ENCODE measurements around the gene DPYSL5.
A peak's percentile ranks its signal among the peaks of the same experiment; 100 is the strongest.
"Not testable (repeated sequence)": the region's sequence is repeated elsewhere in the genome, so short reads cannot be mapped to it uniquely, and the experiment has no call there.

DPYSL5 gene

GRCh38 chr2:26875808-26876207, 27.9 kb downstream of the DPYSL5 start:
- no peak for DNase-seq

GRCh38 chr2:26876260-26876659, 28.3 kb downstream of the DPYSL5 start:
- DNase-seq = no peak

- no peak for DNase-seq
Measured at GRCh38 chr2:26877276-26877675, 29.3 kb downstream of the DPYSL5 start.

- no peak for DNase-seq
Measured at GRCh38 chr2:26880161-26880560, 32.2 kb downstream of the DPYSL5 start.

- no peak for DNase-seq
Measured at GRCh38 chr2:26880910-26881435, 33.0 kb downstream of the DPYSL5 start.

- not testable (repeated sequence) for DNase-seq
Measured at GRCh38 chr2:26882220-26882619, 34.3 kb downstream of the DPYSL5 start.

GRCh38 chr2:26883956-26884355, 36.0 kb downstream of the DPYSL5 start:
- DNase-seq = no peak

- no peak for DNase-seq
Measured at GRCh38 chr2:26884486-26884885, 36.6 kb downstream of the DPYSL5 start.

GRCh38 chr2:26885651-26886329, 37.9 kb downstream of the DPYSL5 start:
- DNase-seq = no peak

- no peak for DNase-seq
Measured at GRCh38 chr2:26886736-26887135, 38.8 kb downstream of the DPYSL5 start.

- peak; percentile 82 for DNase-seq
Measured at GRCh38 chr2:26887151-26887550, 39.2 kb downstream of the DPYSL5 start.

- no peak for DNase-seq
Measured at GRCh38 chr2:26889796-26890195, 41.9 kb downstream of the DPYSL5 start.

GRCh38 chr2:26890341-26891000, 42.5 kb downstream of the DPYSL5 start:
- no peak for DNase-seq

GRCh38 chr2:26892133-26892532, 44.2 kb downstream of the DPYSL5 start:
- DNase-seq = no peak

GRCh38 chr2:26892922-26893524, 45.1 kb downstream of the DPYSL5 start:
- DNase-seq = no peak

- no peak for DNase-seq
Measured at GRCh38 chr2:26894136-26894535, 46.2 kb downstream of the DPYSL5 start.

GRCh38 chr2:26897807-26898479, 50.0 kb downstream of the DPYSL5 start:
- no peak for DNase-seq

GRCh38 chr2:26898480-26899078, 50.6 kb downstream of the DPYSL5 start:
- DNase-seq = no peak

- no peak for DNase-seq
Measured at GRCh38 chr2:26899500-26900164, 51.7 kb downstream of the DPYSL5 start.

GRCh38 chr2:26900831-26901321, 52.9 kb downstream of the DPYSL5 start:
- DNase-seq = no peak

- DNase-seq = no peak
Measured at GRCh38 chr2:26901326-26902183, 53.6 kb downstream of the DPYSL5 start.

Measured in hematopoietic multipotent progenitor cell treated with erythropoietin and hydrocortisone succinate and interleukin-3 and kit ligand, for 4 days (in vitro differentiated cells).